HG02840 (cell line): ENCODE data around the gene PBX3.

ENCODE experiments used
- ATAC-seq: cut with Tn5 transposase; IDR thresholded peaks from one replicate; pipeline ENCODE4 v1.9.1; 2021; ENCODE audit warnings: mild to moderate bottlenecking, moderate library complexity, moderate number of reproducible peaks; ENCODE audit not compliant: unreplicated experiment, low FRiP score

Gene PBX3

DNA sequence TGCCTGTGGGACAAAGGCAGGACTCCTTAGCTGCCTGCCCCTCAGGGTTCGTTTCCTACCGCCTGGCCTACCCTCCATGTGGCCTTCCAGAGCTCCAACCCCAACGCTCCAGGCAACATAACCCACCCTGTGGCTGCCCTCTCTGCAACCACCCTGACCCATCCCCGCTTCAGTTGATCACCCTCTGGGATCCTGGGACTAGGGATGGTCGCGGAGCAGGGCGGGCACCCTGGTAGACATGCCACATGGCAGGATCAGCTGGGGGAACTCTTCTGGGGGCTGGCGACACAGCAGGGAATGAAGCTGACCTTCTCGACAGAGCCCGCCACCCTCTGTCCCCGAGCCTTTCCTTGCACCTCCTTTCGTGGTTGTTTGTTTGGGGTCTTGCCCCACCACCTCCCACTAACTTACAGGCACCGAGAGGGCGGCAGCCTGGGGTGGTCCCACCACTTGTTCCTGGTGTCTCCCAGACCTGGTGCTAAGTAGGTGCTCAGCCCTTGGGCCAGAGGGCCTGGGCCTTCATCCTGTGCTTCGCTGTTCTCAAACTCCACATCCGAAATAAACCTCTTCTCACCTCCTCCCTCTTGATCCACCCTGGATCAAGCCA, 243.1 kb downstream of the PBX3 start:
- ATAC-seq = no peak

DNA sequence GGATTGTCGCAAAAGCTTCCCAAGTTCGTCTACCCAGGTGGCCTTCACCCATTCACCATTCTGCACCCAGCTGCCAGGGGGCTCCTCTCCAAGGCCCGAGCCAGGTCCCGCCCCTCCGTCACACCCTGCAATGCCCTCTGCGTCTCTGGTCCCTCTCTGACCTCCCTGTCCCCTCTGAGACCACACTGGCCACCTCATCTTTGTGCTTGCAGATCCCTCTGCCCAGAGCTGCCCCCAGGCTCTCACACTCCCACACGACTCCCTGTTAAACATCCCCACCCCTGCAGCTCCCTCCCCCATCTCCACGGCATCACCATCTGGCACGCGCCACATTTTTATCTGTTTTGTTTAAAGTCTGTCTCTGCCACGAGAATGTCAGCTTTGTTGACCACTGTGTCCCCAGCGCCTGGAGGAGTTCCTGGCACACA, 243.6 kb downstream of the PBX3 start:
- no peak for ATAC-seq

DNA sequence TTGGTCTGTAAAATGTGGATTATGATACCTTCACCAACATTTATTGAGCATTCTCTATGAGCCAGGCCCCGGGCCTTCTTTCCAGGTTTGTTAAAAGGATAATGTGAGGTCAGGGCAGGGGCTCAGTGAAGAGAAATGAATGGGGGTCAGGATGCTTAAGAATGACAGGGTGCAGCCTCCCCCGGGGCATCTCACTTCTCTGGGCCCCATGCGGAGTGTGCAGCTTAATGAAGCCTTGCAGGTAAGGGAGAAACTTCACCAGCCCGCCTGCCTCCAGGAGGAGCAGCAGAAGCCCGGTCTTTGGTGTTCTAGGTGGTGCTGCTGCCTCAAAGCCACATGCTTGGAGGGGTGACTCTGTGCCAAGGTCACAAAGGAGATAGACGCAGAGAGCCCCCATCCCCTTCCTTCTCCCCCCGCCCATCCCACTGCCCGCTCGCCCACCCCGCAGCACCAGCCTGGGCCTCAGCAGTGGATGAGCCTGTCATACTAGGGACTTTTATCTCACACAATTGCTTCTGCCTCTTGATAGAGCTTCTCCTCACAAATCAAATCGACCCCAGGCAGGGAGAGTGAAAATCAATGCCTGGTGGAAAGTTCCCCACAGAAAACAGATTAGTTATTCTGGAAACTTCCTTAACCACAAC, 244.8 kb downstream of the PBX3 start:
- ATAC-seq = no peak

DNA sequence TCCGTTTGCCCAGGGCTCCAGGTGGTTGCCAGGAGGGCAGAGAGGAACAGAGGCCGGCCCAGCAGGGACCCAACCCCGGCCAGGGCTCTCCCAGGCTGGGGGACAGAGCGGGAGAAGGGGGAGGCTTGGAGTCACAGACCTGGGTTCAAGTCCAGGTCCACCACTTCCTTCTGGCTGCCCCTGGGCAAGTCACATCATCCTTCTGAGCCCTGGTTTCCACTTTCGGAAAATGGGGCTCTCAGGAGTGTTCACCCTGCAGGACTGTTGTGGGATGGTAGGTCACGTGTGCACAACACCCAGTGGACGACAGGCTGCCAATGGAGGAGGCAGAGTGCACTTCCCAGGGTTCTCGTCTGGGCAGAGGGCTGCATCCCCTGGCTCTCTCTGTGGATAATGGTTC, 245.4 kb downstream of the PBX3 start:
- no peak for ATAC-seq

DNA sequence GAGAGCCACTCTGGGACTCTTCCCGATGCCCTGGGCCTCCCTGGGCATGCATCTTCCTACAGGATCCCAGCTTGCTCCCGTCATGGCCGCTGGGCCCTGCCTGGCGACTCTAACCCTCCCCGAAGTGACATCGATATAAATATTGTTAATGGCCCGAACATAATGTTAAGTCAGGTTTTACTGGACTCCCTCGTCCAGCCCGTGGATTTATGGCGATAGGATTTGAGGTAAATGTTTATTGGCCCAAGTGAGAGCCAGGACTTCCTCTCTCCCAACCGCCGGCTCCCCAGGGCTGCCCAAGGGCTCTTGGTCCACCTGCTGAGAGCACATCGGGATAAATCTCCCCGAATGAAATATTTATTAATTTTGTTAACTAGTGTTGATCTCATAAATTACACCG, 246.3 kb downstream of the PBX3 start:
- ATAC-seq = no peak

DNA sequence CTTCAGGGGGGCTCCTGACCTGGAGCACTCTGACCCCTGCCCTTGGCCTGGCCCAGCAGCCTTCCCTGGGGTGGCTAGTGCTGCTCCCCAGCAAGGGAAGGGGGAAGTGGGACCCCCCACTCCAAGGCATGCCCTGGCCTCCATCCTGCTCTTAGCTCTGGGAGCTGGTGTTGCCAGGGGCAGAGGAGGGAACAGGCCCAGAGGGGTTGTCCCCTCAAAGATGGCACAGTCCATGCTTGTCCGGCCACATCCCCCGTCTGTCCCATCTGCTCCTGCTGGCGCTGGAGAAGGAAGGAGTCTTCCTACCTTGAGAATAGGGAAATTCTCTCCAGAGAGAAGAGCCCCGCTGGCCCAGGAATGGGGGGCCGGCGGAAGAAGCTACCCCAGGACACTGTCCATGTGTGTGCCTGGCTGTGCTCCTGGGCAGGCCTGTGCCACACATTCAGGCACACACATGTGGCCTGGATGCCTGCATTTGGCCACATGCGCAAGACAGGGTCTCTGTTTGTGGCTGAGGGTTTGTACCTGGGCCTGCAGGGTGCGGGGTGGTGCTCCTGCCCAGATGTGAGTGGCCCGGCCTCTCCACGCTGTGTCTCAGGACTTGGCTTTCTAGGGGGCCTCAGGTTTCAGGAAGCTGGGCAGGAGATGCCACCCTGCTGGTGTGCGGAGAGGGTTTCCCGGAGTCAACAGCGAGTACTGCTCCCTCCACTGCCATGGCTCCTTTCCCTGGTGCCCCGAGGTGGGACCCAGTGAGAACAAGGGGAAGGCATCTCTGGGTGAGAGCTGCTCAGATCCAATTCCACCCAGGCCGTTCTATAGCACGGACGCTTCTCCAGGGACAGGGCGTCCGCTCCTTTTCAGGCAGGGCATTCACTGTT, 247.1 kb downstream of the PBX3 start:
- ATAC-seq = no peak

DNA sequence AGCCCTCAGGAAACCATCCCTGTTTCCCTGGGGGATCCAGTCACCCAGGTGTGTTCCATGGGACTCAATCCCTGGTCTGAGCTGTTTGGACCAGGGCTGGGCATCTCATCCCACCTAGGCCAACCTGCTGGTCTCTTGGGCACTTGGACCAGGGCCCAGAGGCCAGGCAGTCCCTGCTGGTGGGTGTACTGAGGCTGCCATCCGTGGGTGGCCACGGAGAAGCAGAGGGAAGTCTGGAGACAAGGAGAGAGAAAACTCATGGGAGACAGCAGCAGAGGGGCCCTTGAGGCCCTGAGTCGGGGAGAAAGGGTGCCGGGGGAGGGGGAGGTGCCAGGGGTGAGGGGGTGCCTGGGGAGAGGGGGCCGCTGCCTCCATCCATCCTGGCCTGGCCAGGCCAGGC, 247.8 kb downstream of the PBX3 start:
- no peak for ATAC-seq

DNA sequence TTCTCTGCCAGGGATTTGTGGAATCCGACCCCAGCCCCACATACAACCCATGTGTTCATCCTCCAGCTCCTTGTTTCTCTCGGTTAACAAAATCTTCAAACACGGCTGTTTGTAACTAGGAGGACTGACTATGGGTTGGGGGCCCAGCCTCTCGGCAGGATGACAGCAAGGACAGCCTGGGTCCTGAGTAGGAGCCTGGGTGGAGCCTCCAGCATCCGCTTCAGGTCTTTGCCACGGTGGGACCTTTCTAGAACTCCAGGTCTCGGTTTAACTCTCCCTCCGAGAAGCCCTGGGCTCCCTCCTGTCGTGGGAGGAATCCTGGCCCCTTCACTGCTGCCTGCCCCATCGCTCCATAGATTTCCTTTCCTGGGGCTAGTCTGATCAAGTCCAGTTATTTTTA, 248.5 kb downstream of the PBX3 start:
- no peak for ATAC-seq

DNA sequence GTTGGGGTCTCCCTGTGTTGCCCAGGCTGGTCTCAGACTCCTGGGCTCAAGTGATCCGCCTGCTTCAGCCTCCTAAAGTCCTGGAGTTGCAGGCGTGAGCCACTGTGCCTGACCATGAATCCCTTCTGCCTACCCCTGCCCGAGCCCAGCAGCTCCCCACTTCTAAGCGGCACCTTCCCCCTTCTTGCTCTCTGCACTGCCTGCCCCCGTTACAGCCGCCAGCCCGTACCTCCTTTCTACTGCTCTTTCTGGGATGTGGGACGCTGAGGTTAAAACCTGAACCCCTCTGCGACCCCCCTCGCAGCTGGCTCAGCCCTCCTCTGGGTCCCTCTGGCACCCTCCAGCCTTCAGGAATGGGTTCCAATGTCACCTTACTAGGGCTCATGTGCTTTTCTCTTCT, 249.6 kb downstream of the PBX3 start:
- no peak for ATAC-seq

DNA sequence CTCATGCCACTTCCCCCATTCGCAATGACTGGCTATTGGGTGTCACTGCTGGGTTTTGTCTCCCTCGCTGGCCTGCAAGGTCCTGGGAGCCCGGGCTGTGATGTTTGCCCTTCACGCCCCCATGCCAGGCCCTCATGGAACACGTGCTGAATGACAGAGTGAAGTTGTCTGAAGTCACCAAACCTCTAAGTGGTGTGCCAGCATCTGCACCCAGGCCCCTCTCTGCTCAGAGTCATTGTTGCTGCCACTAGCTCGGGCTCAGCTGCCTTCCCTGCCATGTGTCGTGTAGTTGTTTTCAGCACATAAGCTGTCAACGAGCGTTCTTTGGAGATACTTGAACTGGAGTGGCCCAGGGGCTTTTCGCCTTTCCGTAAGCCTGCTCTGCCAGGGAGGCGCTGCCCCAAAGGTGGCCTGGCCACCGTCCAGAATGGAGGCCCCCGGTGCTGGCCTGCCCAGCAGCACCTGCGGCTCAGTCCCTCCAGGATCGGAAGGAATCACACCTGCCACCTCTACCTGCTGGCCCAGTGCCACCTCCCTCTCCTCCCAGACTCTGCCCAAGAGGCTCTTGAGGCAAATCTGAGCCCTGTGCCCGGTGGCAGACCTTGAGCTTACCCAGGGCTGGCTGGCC, 250.1 kb downstream of the PBX3 start:
- no peak for ATAC-seq

DNA sequence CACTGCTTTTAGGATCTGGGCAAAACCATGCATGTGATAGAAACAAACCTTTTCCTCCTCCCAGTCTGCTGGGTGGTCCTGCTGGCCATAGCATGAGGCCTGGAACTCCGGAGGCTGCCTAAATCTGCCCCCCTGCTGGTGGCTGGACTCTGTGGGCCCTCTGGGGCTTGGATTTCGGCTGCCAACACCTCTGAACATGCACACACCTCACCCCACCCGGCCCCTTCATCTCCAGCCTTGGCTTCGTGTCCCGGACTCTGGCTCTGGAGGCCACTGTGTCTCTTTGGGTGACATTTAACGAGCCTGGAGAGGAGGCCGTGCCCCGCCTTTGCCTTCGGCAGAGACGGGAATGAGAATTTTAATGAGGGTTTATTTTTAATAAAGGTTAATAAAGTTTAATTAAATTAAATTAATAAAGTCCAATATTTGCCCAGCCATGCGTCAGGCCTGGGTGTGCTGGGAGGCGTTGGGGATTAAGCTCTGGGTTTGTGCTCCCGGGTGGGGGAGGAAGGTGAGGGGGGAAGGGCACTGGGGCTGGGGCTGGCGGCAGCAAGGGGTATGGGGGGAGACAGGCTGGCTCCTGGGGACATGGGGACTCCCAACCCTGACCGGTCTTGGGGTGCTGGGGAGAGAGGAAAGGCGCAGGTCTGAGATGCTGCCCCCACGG, 251.8 kb downstream of the PBX3 start:
- no peak for ATAC-seq

DNA sequence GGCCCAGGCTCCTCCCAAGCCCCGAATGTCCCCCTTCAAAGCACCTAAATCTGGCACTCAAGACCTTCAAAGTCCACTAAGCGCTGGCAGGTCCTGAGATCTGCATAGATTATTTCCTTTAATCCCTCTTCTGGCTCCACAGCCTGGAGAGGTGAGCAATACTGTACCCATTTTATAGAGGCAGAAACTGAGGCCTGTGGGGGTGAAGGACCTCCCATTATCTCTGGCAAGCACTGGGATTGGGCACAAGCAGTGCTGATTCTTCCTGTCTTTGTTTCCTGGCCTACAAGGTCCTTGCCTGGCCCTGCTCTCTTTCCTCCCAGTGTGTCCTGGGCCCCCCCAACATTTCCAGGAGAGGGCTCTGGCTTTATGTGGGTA, 252.3 kb downstream of the PBX3 start:
- no peak for ATAC-seq

DNA sequence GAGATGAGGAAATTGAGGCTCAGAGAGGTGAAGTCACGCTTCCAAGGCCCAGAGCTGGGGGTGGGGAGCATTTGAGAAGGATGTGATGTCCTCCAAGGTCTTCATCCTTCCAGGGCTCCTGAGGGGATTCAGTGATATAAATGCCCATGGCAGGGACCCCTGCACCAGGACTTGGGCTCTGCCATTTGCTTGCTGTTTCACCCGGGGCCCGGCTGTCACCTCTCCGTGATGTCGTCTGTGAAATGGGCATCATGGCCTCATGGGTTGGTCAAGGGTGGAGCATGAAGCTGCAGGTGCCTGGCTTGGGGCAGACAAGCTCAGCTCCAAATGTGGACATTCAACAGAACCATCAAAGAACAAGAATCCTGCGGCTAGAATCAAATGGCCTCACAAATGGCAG, 253.1 kb downstream of the PBX3 start:
- no peak for ATAC-seq

DNA sequence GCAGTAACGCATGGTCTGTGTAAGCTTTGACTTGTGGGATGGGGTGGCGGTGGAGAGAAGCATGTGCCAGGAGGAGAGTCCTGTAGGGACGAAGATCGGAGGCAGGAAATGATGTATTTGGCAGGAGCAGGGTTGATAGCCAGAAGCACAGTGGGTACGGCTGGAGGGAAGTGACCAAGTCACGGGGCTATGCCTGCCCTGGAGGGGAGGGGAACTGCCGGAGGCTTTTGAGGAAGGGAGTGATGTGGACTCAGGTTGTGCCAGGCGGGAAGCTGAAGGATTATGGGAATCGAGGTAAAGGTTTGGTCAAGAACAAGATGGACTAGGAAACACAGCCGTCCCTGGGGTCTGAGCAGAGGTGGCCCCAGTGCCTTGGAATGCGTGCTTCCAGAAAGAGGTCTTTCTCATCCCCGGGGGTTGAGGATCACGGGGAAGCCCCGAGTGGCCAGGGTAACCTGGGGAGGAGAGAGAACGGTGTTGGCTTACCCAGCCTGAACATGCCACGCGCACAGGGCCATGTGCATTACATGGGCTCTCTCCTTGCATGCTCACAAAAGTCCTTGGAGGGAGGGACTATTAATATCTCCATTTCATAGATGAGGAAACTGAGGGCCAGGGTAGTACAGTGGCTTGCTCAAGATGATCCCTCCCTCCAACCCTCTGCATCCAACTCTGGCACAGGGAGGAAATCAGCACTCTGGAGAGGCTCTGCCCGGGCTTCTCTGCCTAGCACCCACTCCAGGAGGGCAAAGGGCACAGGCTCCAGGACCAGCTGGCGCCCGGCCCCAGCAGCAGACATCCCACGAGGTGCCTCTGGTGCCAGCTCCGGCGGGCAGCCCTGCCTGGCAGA, 253.8 kb downstream of the PBX3 start:
- no peak for ATAC-seq

DNA sequence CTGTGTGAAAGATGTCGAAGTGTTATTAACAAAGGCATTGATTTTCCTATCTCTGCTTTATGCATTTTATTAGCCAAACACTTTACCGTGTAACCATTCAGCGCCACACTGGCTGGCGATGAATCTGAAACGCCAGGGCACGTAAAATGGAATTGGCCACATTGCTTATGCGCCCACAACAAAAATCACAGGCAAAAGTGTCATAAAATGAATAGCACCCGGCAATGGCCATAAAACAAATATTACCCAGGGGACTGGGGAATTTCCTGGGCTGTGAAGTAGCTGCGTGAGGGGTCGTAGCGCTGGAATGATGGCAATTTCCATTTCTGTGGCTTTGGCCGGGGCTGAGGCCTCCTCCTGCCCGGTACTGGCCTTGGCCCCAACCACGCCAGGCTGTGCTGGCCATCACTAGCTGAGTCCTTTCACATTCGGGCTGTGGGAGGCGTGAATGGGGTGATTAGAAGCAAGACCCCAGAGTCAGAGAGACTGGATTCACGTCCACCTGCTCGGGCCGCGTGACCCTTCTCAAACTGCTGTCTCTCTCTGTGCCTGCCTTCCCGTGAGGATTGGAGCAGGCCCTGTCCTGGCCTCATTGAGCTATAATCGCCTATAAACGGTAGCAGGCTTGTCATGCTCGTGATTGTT, 254.5 kb downstream of the PBX3 start:
- no peak for ATAC-seq

DNA sequence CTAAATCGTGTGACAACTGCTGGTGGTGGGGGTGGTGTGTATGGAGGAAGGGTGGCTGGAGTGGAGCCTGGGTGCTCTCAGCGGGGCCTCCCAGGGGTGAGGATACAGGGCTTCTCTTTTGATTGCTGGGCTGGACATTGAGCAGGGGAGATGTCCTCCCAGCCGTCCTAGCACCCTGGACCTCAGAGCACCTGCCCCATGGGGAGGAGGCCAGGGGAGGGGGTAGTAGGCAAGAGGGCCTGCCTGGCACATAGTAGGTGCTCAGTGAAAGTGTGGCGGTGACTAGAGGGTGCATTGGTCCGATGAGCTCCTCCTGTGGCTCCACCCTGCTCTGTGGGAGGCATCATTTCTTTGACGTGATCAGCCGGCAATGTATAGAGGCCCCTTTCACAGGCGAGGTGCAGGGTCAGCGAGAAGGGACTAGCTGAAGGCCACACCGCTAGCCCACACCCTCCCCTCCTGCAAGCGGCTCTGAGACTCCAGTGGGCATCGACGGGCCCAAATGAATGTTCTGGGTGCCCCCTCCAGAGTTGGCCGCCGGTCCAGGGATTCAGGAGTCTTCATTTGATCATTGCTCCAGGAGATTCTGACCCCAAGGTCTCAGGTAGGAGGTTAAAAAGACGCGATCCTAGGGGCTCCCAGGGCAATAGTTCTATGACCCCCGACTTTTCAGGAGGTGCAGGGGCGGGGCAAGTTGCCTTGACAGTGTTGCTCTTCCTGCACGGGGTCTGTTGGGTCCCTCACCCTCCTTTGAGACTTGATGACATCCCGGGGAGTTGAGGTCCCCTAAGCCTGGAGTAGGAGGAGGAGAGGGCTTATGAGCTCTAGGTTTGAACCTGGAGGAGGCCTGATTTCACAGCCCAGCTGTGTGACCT, 255.5 kb downstream of the PBX3 start:
- no peak for ATAC-seq

DNA sequence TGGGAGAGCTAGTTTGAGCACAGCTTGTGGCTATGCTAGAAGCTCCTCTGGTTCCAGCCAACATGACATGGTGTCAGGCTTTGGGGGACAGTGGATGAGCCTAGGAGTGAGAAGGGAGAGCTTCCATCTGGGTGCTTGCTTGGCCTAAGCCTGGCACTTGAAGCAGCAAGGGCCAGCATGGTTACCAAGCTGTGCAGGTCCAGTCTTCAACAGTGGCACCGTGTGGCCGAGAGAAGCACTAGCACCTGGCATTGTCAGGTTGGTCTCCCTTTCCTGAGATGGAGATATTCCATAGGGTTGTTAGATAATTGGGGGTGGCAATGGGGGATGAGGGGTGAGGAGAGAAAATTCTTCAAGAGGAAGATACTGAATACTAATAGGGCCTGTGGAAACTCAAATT, 261.9 kb downstream of the PBX3 start:
- ATAC-seq = no peak

DNA sequence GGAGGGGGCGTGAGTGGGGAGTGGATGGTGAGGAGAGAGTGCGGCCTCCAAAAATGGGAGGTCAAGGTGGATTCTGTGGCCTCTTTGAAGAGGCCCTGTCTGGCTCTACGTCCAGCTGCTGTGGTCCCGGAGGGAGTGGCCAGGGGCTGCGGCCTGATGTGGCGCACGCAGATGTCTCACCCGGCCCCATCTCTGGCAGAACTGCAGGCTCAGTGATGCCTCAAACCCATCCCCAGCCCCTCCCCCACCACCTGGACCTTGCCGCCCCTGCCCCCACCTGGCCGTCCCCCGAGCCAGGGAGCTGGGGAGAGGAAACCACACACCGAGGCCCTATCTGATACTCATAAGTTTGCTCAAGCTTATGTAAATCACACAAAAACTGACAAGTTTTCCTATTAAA, 267.6 kb downstream of the PBX3 start:
- no peak for ATAC-seq
